SK-N-SH (cell line): Measurements from ENCODE around the gene NOD1. TPM values are rescaled to one million over a fixed set of nuclear protein-coding genes. Genes with fewer than 3 reads are reported as not detected.

ENCODE experiments used
- CTCF ChIA-PET: fragments of 300-600, 350-600 bp; formaldehyde crosslinking; extraction: SDS; loops from one replicate; lab custom pipeline; 2021; lab: Yijun Ruan, JAX
- POLR2A ChIA-PET: fragments of 350-600 bp; sonication (Branson Sonifier 250); formaldehyde crosslinking; extraction: SDS; loops from one replicate; lab custom pipeline; 2020; ENCODE audit warnings: antibody characterized with exemption, inconsistent platforms; lab: Yijun Ruan, JAX
- DNase-seq: peaks from one replicate; pipeline ENCODE4 v3.0.0; 2012
- H2AFZ ChIP-seq: fragments of 200-600 bp; sonication (generic); 2 replicates; pipeline ENCODE4 v1.8.1; 2016; ENCODE audit warnings: antibody characterized with exemption, mild to moderate bottlenecking, low read depth
- H3F3A ChIP-seq: fragments of 200-600 bp; sonication (generic); replicated peaks from 2 replicates; pipeline ENCODE3; 2016; ENCODE audit warnings: antibody characterized with exemption, mild to moderate bottlenecking; ENCODE audit not compliant: insufficient read depth
- H3K27ac ChIP-seq, 2 experiments: fragments of 200-500 bp in 1 of 2; fragments of 200-600 bp in 1 of 2; sonication (Bioruptor generic) in 1 of 2; sonication (generic), shearing (Covaris generic) in 1 of 2; 2 replicates each; pipeline versions ENCODE4 v1.5.1 to v1.6.1; 2014 to 2016; ENCODE audit warnings: low read depth in 2 of 2, inconsistent platforms in 1 of 2, low read length in 1 of 2, mild to moderate bottlenecking in 1 of 2, mixed read lengths in 1 of 2
- H3K27me3 ChIP-seq: fragments of 200-600 bp; sonication (generic), shearing (Covaris generic); 2 replicates; pipeline ENCODE4 v1.6.1; 2016; ENCODE audit warnings: mixed run types; ENCODE audit not compliant: insufficient read depth
- H3K36me3 ChIP-seq, 2 experiments: fragments of 200-500 bp in 1 of 2; fragments of 200-600 bp in 1 of 2; sonication (Bioruptor generic) in 1 of 2; sonication (generic) in 1 of 2; replicated peaks in 1 of 2; 2 replicates each; pipeline versions ENCODE3 to v1.5.1; 2014 to 2016; ENCODE audit warnings: low read length in 1 of 2, mild to moderate bottlenecking in 1 of 2; ENCODE audit not compliant: insufficient read depth in 2 of 2, control insufficient read depth in 1 of 2
- H3K4me1 ChIP-seq, 2 experiments: fragments of 200-500 bp in 1 of 2; fragments of 200-600 bp in 1 of 2; sonication (Bioruptor generic) in 1 of 2; sonication (generic), shearing (Covaris generic) in 1 of 2; 2 replicates each; pipeline versions ENCODE4 v1.5.1 to v1.6.1; 2014 to 2016; ENCODE audit warnings: low read depth in 1 of 2, low read length in 1 of 2, mixed run types in 1 of 2; ENCODE audit not compliant: insufficient read depth in 2 of 2, control insufficient read depth in 1 of 2
- H3K4me2 ChIP-seq: fragments of 200-600 bp; sonication (generic), shearing (Covaris generic); 2 replicates; pipeline ENCODE4 v1.6.1; 2017; ENCODE audit warnings: mixed run types
- H3K4me3 ChIP-seq, 2 experiments: fragments of 200-500 bp in 1 of 2; fragments of 200-600 bp in 1 of 2; sonication (Bioruptor generic) in 1 of 2; sonication (generic), shearing (Covaris generic) in 1 of 2; 2 replicates each; pipeline versions ENCODE4 v1.5.1 to v1.8.1; 2014 to 2016; ENCODE audit warnings: low read depth in 2 of 2, inconsistent platforms in 1 of 2, low read length in 1 of 2, mild to moderate bottlenecking in 1 of 2, mixed read lengths in 1 of 2, moderate library complexity in 1 of 2
- H3K79me2 ChIP-seq: fragments of 200-600 bp; sonication (generic); 2 replicates; pipeline ENCODE4 v1.8.1; 2017; ENCODE audit warnings: mild to moderate bottlenecking; ENCODE audit not compliant: insufficient read depth
- H3K9ac ChIP-seq: fragments of 200-600 bp; sonication (generic); 2 replicates; pipeline ENCODE4 v1.6.1; 2017; ENCODE audit warnings: mixed run types
- H3K9me2 ChIP-seq: fragments of 200-600 bp; sonication (generic); 2 replicates; pipeline ENCODE4 v1.6.1; 2017; ENCODE audit warnings: mixed run types
- H3K9me3 ChIP-seq: fragments of 200-600 bp; sonication (generic); 2 replicates; pipeline ENCODE4 v1.6.1; 2017; ENCODE audit warnings: mixed run types, mild to moderate bottlenecking, moderate library complexity
- H4K20me1 ChIP-seq: fragments of 200-600 bp; sonication (generic); 2 replicates; pipeline ENCODE4 v1.6.1; 2017; ENCODE audit warnings: mild to moderate bottlenecking, mixed run types; ENCODE audit not compliant: insufficient read depth
- CHD2 ChIP-seq: fragments of 150-350 bp; IDR thresholded peaks from 2 replicates; pipeline ENCODE4 v1.6.1; 2018; ENCODE audit warnings: low read length; ENCODE audit not compliant: partially characterized antibody
- CTCF ChIP-seq: fragments of 200-600 bp; sonication (generic); IDR thresholded peaks from 2 replicates; pipeline ENCODE4 v1.6.1; 2017; ENCODE audit warnings: antibody characterized with exemption, mild to moderate bottlenecking, moderate library complexity
- EP300 ChIP-seq, 2 experiments: IDR thresholded peaks; 2 replicates each; pipeline versions ENCODE4 v1.4.0 to v1.6.1; 2012; ENCODE audit warnings: borderline replicate concordance in 1 of 2, low read depth in 1 of 2, low read length in 1 of 2
- FOSL2 ChIP-seq: IDR thresholded peaks from 2 replicates; pipeline ENCODE4 v1.4.0; 2012; ENCODE audit warnings: low read depth, mild to moderate bottlenecking, moderate library complexity, borderline replicate concordance
- FOXJ3 ChIP-seq: sonication (generic); formaldehyde crosslinking; IDR thresholded peaks from 2 replicates; pipeline ENCODE4 v1.5.1; 2020; ENCODE audit warnings: mild to moderate bottlenecking, missing genetic modification reagents
- GATA2 ChIP-seq: sonication (generic); formaldehyde crosslinking; IDR thresholded peaks from 2 replicates; pipeline ENCODE4 v1.5.0; 2020; ENCODE audit warnings: mild to moderate bottlenecking, missing genetic modification reagents
- IRF3 ChIP-seq: fragments of 150-350 bp; IDR thresholded peaks from 2 replicates; pipeline ENCODE4 v1.6.1; 2016; ENCODE audit warnings: mild to moderate bottlenecking, low read depth, low read length
- POLR2AphosphoS5 ChIP-seq: IDR thresholded peaks from 2 replicates; pipeline ENCODE4 v1.6.1; 2012; ENCODE audit warnings: low read depth, low read length
- RCOR1 ChIP-seq: fragments of 150-350 bp; IDR thresholded peaks from 2 replicates; pipeline ENCODE4 v1.6.1; 2017; ENCODE audit warnings: antibody characterized with exemption, low read length
- REST ChIP-seq: IDR thresholded peaks from 2 replicates; pipeline ENCODE4 v1.6.1; 2012; ENCODE audit warnings: mild to moderate bottlenecking, low read depth, low read length, moderate library complexity
- RFX5 ChIP-seq: IDR thresholded peaks from 2 replicates; pipeline ENCODE4 v1.6.1; 2012; ENCODE audit warnings: mild to moderate bottlenecking, improper control_type of control experiment, low read length
- SIN3A ChIP-seq: IDR thresholded peaks from 2 replicates; pipeline ENCODE4 v1.6.1; 2012; ENCODE audit warnings: low read depth, mild to moderate bottlenecking, low read length, moderate library complexity, borderline replicate concordance
- USF2 ChIP-seq: fragments of 150-350 bp; IDR thresholded peaks from 2 replicates; pipeline ENCODE4 v1.6.1; 2017; ENCODE audit warnings: antibody characterized with exemption, low read length, low read depth, borderline replicate concordance
- ZBTB33 ChIP-seq: IDR thresholded peaks from 2 replicates; pipeline ENCODE4 v1.4.0; 2012; ENCODE audit warnings: low read depth, borderline replicate concordance
- WGBS: methylation state at CpG from one replicate; pipeline ENCODE4 v1.1.6; 2017; ENCODE audit warnings: low lambda C conversion rate; 5-methylcytosine and 5-hydroxymethylcytosine counted together
- polyA plus RNA-seq, 3 experiments: library from polyadenylated mRNA; depleted of rRNA; stranded (reverse); fragments of >200 nt; gene quantifications; 2 replicates each; pipeline ENCODE4 v1.2.3, GENCODE V29; 2012

NOD1 gene
- polyA plus RNA-seq, 1 of the 3 experiments (the other 2 are of a cell fraction), result 5.5 TPM

- Histone ChIP-seq H3K9ac (no peak overlapping the region), H3F3A (no peaks in the 10 kb centered on the region), H3K4me3 (no peak overlapping the region), H3K4me2 (no peak overlapping the region), H3K27me3 (no peaks in the 10 kb centered on the region), H3K9me2 (no peaks in the 10 kb centered on the region), H3K36me3 (peaks cover 30 to 52% of the 10 kb centered on the region in 2 experiments), H3K9me3 (no peaks in the 10 kb centered on the region), H3K79me2 (no peaks in the 10 kb centered on the region), H3K4me1 (no peaks in the 10 kb centered on the region; a peak in 1 of 4 replicates), H2AFZ (no peak overlapping the region), H4K20me1 (no peaks in the 10 kb centered on the region), H3K27ac (no peak overlapping the region)
- POLR2A ChIA-PET, result no interaction called here
- CTCF ChIA-PET, result interaction anchor here (1.0 to 1.4 kb wide), 6 partner anchors 8 to 266 kb away, joined by 3 to 5 read pairs (median 3); no protein-coding TSS in a partner anchor
- peak; percentile 12 for DNase-seq
- 99% methylated on average over 7 of the region's 7 CpGs for WGBS
- TF ChIP-seq CHD2 (no peak), RFX5 (no peak), USF2 (no peak), CTCF (no peak), GATA2 (no peak), POLR2AphosphoS5 (no peak), IRF3 (no peak), FOXJ3 (CRISPR knock-in tag) (no peak), EP300 (IDR thresholded peaks at IDR 0.05; ENCODE audit: borderline replicate concordance in 1 of 2, low read depth in 1 of 2, low read length in 1 of 2) (no peak), FOSL2 (no peak), REST (no peak), ZBTB33 (no peak), RCOR1 (no peak), SIN3A (no peak)
Observed at GRCh38 chr7:30430276-30430675, 48.3 kb downstream of the NOD1 start.
